ENCODE results near the gene FARSA.

The FARSA gene

DNA sequence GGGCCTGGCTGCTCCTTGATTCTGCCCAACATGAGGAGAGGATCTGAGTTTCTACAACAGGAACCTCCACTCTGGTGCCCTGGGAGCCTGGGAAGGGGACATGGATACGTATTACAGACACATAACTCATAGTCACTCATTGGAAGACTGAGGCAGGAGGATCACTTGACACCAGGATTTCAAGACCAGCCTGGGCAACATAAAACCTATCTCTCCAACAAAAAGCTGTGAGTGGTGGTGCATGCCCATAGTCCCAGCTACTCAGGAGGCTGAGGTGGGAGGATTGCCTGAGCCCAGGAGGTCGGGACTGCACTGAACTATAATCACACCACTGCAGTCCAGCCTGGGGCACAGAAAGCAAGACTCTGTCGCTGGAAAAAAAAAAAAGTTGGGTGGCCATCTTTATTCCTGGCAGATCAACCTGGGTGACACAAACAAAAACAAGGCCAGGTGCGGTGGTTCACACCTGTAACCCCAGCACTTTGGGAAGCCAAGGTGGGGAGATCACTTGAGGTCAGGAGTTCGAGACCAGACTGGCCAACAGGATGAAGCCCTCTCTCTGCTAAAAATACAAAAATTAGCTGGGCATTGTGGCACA is 45.4 kb downstream of the FARSA start:
- no peak for DNase-seq

DNA sequence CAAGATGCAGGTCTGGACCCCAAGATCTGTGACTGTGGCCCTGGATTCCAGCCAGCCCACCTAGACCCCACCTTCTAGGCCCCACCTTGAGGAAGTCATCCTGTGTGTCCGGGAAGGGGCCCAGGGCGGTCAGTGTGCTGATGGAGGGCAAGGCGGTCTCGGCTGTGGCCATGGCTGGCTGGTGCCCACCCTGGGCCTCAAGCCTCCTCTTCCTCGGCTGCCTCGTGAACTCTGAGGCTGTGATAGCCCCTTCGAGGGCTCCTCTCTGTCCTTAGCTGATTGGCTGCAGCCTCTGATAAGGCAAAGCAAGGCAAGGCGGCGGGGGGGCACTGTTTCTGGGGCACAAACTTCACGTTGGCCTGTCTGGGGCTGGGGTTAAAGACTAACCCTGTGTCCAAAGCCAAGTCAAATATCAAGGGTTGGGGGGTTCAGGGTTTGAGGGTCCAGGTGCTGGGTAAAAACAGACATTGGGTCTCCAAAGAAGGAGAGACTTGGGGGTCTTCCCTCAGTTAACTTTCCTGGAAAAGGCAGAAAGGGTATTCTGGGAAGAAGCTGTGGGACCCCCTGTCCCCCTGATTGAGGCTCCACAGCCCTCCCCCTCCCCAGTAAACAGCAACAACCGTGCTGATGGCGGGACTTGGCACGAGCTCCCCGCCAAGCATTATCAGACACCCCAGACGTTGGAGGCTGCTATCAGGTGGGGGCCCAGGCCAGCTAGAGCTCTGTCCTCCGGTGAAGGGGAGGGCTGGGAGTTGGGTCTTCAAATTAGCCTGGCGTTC is 46.4 kb downstream of the FARSA start, which contains the start of gene KLF1:
Gene KLF1 (minus strand): TSS at position 233 of the 779 bp plus-strand sequence. CDS start 61 bp downstream, at position 172.
- DNase-seq, result no peak

DNA sequence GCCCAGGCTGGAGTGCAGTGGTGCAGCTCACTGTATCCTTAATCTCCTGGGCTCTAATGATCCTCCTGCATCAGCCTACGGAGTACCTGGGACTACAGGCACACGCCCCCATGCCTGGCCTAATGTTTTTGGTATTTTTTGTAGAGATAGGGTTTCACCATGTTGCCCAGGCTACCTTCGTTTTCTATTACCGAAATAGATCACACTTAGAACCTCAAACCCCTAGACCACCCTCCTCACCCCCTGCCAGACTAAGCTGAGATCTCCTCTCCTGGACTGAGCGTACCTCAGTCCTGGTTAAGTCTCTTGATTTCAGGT is 46.9 kb downstream of the FARSA start:
- no peak for DNase-seq

GRCh38 chr19:12885749-12886650 is 47.5 kb downstream of the FARSA start:
- no peak for DNase-seq

DNA sequence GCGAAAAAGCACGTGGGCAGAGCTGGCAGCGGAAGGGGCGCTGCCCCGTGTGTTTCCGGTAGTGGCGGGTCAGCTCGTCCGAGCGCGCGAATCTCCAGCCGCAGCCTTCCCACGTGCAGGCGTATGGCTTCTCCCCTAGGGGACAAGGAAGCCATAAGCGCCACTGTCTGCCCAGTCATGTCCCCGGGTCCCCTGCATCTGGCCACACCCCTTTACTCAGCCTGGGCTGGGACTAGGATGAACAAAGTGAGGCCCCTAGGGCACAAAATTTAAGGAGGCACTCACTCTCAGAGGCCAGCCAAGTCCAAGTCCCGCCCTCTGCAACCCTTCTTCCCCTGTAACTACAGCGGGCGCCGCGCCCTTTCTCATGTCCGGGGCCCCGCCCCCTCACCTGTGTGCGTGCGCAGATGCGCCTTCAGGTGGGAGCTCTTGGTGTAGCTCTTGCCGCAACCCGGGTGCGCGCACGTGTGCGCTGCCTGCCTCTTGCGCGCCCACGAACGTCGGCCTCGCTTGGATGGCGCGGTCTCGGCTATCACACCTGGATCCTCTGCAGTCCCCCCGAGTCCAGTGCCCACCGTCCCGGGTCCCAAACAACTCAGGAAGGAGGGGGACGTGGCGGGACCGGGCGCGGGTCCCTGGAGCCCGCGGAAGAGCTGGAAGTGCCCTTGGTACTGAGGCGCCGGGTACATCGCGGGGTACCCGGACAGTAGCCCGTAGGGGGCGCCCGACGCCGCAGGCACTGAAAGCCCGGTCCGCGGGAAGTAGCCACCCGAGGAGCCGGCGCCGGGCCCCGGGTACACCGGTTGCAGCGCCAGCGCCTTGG is 48.4 kb downstream of the FARSA start:
- DNase-seq, result peak; percentile 95

DNA sequence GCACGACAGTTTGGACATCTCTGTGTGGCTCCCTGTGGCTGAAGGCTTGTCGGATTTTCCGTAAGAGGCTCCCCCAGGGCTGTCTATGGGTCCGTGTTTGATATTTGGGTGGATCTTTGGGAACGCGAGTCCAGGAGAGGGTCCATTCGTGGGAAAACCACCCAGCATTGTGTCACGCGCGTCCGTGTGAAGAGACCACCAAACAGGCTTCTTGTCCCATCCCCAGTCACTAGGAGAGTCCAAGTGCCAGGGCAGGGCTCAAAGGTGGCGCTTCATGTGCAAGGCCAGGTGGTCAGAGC is 48.9 kb downstream of the FARSA start:
- no peak for DNase-seq

DNA sequence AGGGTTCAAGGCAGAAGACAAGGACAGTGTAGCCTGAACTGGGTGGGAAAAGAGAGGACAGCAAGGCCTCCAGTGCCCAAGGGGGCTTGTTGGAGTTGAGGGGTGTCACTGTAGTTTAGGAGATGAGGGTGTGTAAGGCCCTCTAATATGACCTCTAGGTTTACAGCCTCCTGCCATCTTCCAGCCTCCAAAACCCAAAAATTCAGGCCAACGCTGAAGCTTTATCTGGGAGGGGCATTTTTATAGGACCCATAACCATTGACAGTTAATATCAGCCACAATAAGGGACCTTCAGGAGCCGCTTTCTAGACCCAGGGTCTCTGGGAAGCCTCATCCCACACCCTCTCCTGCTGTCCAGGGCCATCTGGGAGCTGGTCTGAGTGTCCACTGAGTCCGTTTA is 49.3 kb downstream of the FARSA start:
- peak; percentile 26 for DNase-seq

DNA sequence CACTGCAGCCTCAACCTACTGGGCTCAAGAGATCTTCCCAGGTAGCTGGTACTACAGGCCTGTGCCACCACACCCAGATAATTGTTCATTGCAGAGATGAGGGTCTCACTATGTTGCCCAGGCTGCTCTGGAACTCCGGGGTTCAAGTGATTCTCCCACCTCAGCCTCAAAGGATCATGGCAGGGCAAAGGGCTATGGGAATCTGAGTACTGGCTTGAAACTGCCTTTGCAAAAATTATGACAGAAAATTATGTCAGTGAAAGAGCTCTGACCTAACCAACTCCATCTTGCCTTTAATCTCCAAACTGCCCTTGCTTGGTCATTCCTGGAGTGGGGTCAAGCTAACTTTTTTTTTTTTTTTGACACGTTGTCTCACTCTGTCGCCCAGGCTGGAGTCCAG is 50.9 kb downstream of the FARSA start:
- no peak for DNase-seq

DNA sequence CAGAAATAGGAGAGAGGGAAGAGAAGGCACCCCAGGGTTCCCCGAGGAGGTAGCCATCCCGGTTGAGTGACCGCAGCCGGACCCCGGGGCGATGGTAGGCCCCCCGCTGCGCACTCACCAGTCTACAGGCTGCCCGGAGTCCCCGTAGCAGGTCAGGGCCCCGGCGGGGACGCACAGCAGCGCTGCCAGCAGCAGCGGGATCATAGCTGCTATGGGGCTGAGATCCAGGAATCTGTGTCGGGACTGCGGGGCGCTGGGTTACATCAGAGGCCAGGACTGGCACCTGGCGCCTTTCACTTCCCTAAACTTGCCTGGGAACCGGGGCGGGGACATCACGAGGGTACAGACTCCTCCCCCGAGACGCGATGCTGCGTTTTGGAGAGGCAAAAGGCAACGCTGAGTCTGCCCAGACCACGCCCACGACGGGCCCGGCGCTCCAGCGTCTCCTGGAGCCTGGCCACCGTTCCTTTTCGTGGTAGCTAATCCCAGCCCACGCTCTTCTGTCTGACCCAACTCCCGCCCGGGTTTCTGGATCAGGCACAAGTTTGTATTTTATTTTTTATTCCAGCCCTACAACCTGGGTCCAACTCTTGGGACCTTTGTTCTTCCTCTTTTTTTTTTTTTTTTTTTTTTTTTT is 52.2 kb downstream of the FARSA start, which contains the start of gene DNASE2:
Gene DNASE2 (minus strand): TSS at position 278 of the 637 bp plus-strand sequence. CDS start 74 bp downstream, at position 204.
- DNase-seq, result peak; percentile 95

DNA sequence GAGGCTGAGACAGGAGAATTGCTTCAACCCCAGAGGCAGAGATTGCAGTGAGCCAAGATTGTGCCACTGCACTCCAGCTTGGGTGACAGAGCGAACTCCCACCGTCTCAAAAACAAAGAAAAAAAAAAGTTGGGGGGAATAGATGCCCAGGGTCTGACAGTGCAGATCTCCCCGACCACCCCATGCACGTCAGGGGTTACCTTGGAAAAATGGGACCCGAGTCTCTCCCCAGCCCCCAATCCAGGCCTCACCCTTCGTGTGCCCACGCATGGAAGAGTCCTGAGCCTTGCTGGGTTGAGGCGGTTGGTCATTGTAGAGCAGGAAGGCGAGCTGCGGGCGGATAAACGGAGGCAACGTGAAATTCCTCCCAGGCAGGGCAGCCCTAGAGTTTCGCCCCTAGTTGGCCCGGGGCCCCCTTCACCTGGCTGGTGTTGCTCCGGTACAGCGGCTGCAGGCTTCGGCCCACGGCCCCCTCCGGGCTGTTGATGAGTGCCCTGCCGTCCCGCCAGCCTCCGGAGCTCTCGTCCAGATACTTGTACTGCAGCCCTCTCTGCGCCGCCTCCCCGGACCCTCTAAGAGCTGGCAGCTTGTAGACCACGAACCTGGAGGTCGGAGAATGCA is 52.9 kb downstream of the FARSA start:
- DNase-seq, result peak; percentile 45

DNA sequence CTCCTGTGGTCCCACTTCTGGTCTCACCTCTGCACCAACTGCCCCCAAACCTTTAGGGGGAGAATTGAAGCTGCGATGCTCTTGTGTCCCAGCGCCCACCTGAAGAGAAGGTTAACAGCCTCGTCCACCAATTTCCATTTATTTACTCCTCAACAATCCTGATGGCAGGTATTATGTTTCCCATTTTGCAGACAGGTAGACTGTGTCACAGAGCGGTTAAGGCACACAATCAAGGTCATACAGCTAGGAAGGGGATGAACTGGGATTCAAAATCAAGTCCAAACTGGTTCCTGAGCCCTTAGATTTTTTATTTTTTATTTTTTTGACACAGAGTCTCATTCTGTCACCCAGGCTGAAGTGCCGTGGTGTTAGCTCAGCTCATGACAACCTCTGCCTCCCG is 58.4 kb downstream of the FARSA start:
- no peak for DNase-seq

DNA sequence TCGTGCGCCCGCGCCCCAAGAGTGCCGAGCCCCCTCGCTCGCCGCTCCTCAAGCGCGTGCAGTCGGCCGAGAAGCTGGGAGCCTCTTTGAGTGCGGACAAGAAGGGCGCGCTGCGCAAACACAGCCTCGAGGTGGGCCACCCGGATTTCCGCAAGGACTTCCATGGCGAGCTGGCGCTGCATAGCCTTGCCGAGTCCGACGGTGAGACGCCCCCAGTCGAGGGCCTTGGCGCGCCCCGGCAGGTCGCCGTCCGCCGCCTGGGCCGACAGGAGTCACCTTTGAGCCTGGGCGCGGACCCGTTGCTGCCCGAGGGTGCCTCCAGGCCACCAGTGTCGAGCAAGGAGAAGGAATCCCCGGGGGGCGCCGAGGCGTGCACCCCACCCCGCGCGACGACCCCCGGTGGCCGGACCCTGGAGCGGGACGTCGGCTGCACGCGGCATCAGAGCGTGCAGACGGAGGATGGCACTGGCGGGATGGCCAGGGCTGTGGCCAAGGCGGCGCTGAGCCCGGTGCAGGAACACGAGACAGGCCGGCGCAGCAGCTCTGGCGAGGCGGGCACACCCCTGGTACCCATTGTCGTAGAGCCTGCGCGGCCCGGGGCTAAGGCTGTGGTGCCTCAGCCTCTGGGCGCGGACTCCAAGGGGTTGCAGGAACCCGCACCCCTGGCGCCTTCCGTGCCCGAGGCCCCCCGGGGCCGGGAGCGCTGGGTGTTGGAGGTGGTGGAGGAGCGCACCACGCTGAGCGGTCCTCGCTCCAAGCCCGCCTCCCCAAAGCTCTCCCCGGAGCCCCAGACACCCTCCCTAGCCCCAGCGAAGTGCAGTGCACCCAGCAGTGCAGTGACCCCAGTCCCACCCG is 59.4 kb downstream of the FARSA start:
- DNase-seq, result no peak

DNA sequence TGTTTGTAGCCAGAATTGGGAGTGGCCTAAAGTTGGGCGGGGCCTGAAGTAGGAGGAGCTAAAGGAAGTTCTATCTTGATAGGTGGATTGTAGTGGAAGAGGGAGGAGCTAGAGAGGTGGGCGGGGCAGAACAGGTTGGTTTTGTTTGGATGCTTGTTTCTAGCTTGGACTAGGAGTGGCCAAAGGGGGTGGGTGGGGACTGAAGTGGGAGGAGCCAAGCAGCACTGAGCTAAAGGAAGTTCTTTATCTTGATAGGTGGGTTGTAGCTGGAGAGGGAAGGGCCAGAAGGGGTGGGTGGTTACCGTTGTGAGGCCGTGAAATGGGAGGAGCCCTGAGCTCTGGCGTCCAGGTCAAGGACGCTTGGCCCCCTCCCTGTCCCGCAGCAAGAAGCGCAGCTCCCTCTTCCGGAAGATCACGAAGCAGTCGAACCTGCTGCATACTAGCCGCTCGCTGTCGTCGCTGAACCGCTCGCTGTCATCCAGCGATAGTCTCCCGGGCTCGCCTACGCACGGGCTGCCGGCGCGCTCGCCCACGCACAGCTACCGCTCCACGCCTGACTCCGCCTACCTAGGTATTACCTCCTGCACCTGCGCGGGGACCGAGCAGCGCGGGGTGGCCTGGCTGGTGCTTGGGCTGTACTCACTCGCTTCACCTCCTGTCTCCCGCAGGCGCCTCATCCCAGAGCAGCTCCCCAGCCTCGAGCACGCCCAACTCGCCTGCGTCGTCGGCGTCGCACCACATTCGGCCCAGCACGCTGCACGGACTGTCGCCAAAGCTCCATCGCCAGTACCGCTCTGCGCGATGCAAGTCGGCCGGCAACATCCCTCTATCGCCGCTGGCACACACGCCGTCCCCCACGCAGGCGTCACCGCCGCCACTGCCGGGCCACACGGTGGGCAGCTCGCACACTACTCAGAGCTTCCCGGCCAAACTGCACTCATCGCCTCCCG is 60.3 kb downstream of the FARSA start:
- peak; percentile 76 for DNase-seq

All from stimulated activated CD8-positive, alpha-beta memory T cell treated with anti-CD3 and anti-CD28 coated beads, Interleukin-4, amount 100 ng/mL, for 48 hours (primary cell).